IMR-90 (cell line): Measurements from ENCODE around the gene ZNF771. TPM values are rescaled to one million over a fixed set of nuclear protein-coding genes. Genes with fewer than 3 reads are reported as not detected.
A peak's percentile ranks its signal among the peaks of the same experiment; 100 is the strongest.

ENCODE experiments used
- ATAC-seq: fragments of 200-7000 bp; cut with Tn5 transposase; 2 replicates; pipeline ENCODE4 v1.9.1; 2020; ENCODE audit warnings: low read depth, mild to moderate bottlenecking, moderate library complexity
- BruUV-seq: library from RNA; stranded (reverse); fragments of 400-500 nt; replicated peaks from 2 replicates; lab custom pipeline; 2021; lab: Mats Ljungman, UMichigan
- CTCF ChIA-PET: fragments of 300-600 bp; formaldehyde crosslinking; extraction: SDS; loops from one replicate; lab custom pipeline; 2021; ENCODE audit warnings: antibody characterized with exemption; lab: Yijun Ruan, JAX
- POLR2A ChIA-PET: fragments of 300-600 bp; sonication (Branson Sonifier 250); formaldehyde crosslinking; loops from one replicate; lab custom pipeline; 2022; ENCODE audit warnings: antibody characterized with exemption; ENCODE audit not compliant: unreplicated experiment; lab: Charles Lee
- DNase-seq: peaks from one replicate; pipeline ENCODE4 v3.0.0; 2013
- H2AFZ ChIP-seq: replicated peaks from 2 replicates; pipeline ENCODE3; 2013; ENCODE audit warnings: low read length, mild to moderate bottlenecking; ENCODE audit not compliant: poor library complexity
- H2AK5ac ChIP-seq: 2 replicates; pipeline ENCODE4 v1.6.1; 2013; ENCODE audit warnings: low read depth, low read length, inconsistent platforms
- H2AK9ac ChIP-seq: replicated peaks from 2 replicates; pipeline ENCODE3; 2013; ENCODE audit warnings: mild to moderate bottlenecking, low read depth, low read length, moderate library complexity; ENCODE audit not compliant: poor library complexity
- H2BK120ac ChIP-seq: 2 replicates; pipeline ENCODE4 v1.6.1; 2013; ENCODE audit warnings: low read depth, low read length, inconsistent platforms
- H2BK15ac ChIP-seq: 3 replicates; pipeline ENCODE4 v1.6.1; 2013; ENCODE audit warnings: low read depth, low read length, inconsistent platforms
- H2BK20ac ChIP-seq: 2 replicates; pipeline ENCODE4 v1.6.1; 2013; ENCODE audit warnings: low read depth, mild to moderate bottlenecking, inconsistent platforms, low read length, moderate library complexity
- H2BK5ac ChIP-seq: 2 replicates; pipeline ENCODE4 v1.6.1; 2013; ENCODE audit warnings: mild to moderate bottlenecking, low read depth, low read length, inconsistent platforms; ENCODE audit not compliant: poor library complexity, severe bottlenecking
- H3K14ac ChIP-seq: replicated peaks from 2 replicates; pipeline ENCODE4 v1.6.1; 2013; ENCODE audit warnings: low read depth, low read length, inconsistent platforms
- H3K18ac ChIP-seq: 2 replicates; pipeline ENCODE4 v1.6.1; 2013; ENCODE audit warnings: low read depth, low read length, control low read depth
- H3K23ac ChIP-seq: 2 replicates; pipeline ENCODE4 v1.6.1; 2013; ENCODE audit warnings: low read depth, low read length, inconsistent platforms
- H3K27ac ChIP-seq: 2 replicates; pipeline ENCODE4 v1.5.1; 2013; ENCODE audit warnings: mild to moderate bottlenecking, control low read depth, low read length; ENCODE audit not compliant: insufficient read depth
- H3K27me3 ChIP-seq: 2 replicates; pipeline ENCODE4 v1.6.1; 2013; ENCODE audit warnings: low read length; ENCODE audit not compliant: control insufficient read depth, insufficient read depth
- H3K36me3 ChIP-seq: 2 replicates; pipeline ENCODE4 v1.6.1; 2013; ENCODE audit warnings: low read length, mixed read lengths; ENCODE audit not compliant: control insufficient read depth, insufficient read depth
- H3K4ac ChIP-seq: 2 replicates; pipeline ENCODE4 v1.6.1; 2013; ENCODE audit warnings: low read depth, low read length, inconsistent platforms
- H3K4me1 ChIP-seq: 2 replicates; pipeline ENCODE4 v1.6.1; 2013; ENCODE audit warnings: low read length, mixed read lengths; ENCODE audit not compliant: control insufficient read depth, insufficient read depth
- H3K4me2 ChIP-seq: 2 replicates; pipeline ENCODE4 v1.6.1; 2013; ENCODE audit warnings: low read depth, mild to moderate bottlenecking, control low read depth, low read length, moderate library complexity
- H3K4me3 ChIP-seq: 2 replicates; pipeline ENCODE4 v1.5.1; 2013; ENCODE audit warnings: low read depth, mild to moderate bottlenecking, control low read depth, low read length, moderate library complexity; ENCODE audit not compliant: insufficient read depth
- H3K56ac ChIP-seq: 2 replicates; pipeline ENCODE4 v1.6.1; 2013; ENCODE audit warnings: low read length, inconsistent platforms; ENCODE audit not compliant: insufficient read depth; ENCODE audit errors: extremely low read depth
- H3K79me1 ChIP-seq, 2 experiments: 2 replicates each; pipeline ENCODE4 v1.6.1; 2013; ENCODE audit warnings: low read length in 2 of 2, inconsistent platforms in 1 of 2, low read depth in 1 of 2
- H3K9ac ChIP-seq: 2 replicates; pipeline ENCODE4 v1.6.1; 2013; ENCODE audit warnings: low read depth, low read length, control low read depth
- H3K9me1 ChIP-seq: 2 replicates; pipeline ENCODE4 v1.6.1; 2013; ENCODE audit warnings: low read length, inconsistent platforms; ENCODE audit not compliant: insufficient read depth
- H3K9me3 ChIP-seq: 2 replicates; pipeline ENCODE4 v1.6.1; 2013; ENCODE audit warnings: low read length; ENCODE audit not compliant: control insufficient read depth, insufficient read depth
- H4K20me1 ChIP-seq: 2 replicates; pipeline ENCODE4 v1.6.1; 2013; ENCODE audit warnings: low read length, inconsistent platforms; ENCODE audit not compliant: insufficient read depth
- H4K5ac ChIP-seq: 2 replicates; pipeline ENCODE4 v1.6.1; 2013; ENCODE audit warnings: mild to moderate bottlenecking, low read depth, low read length, control low read depth
- H4K8ac ChIP-seq, 2 experiments: 2 replicates each; pipeline ENCODE4 v1.6.1; 2013; ENCODE audit warnings: low read depth in 2 of 2, low read length in 2 of 2, control low read depth in 1 of 2, inconsistent platforms in 1 of 2
- H4K91ac ChIP-seq: 2 replicates; pipeline ENCODE4 v1.6.1; 2013; ENCODE audit warnings: low read depth, low read length, inconsistent platforms; ENCODE audit not compliant: insufficient read depth
- BHLHE40 ChIP-seq: fragments of 150-350 bp; IDR thresholded peaks from 2 replicates; pipeline ENCODE4 v1.6.1; 2016; ENCODE audit warnings: mild to moderate bottlenecking, low read depth, low read length
- MAZ ChIP-seq: IDR thresholded peaks from 2 replicates; pipeline ENCODE4 v1.6.1; 2012; ENCODE audit warnings: low read depth, mild to moderate bottlenecking, low read length, improper control_type of control experiment, moderate library complexity, borderline replicate concordance
- MXI1 ChIP-seq: IDR thresholded peaks from 2 replicates; pipeline ENCODE4 v1.6.1; 2012; ENCODE audit warnings: low read depth, mild to moderate bottlenecking, low read length, moderate library complexity, borderline replicate concordance
- RCOR1 ChIP-seq: IDR thresholded peaks from 2 replicates; pipeline ENCODE4 v1.6.1; 2012; ENCODE audit warnings: mild to moderate bottlenecking, low read length, improper control_type of control experiment; ENCODE audit not compliant: insufficient replicate concordance
- WGBS, 2 experiments: methylation state at CpG; one replicate each; pipeline versions ENCODE4 v1.1.5 to v1.1.7; 2013; ENCODE audit warnings: missing lambda C conversion rate in 2 of 2; ENCODE audit not compliant: insufficient read length in 1 of 2; ENCODE audit errors: extremely low coverage in 2 of 2; 5-methylcytosine and 5-hydroxymethylcytosine counted together
- dilution Hi-C: fragments of 300-500 bp; cut with HindIII; formaldehyde crosslinking; loops from one replicate; pipeline ENCODE4 v1.14.3; 2018; ENCODE audit warnings: low sequenced_read_pairs; ENCODE audit not compliant: unreplicated experiment
- in situ Hi-C: fragments of 300-500 bp; cut with MboI; formaldehyde crosslinking; loops from 3 replicates; pipeline ENCODE4 v1.14.3; 2019; ENCODE audit warnings: low sequenced_read_pairs, inconsistent platforms, mixed read lengths
- intact Hi-C: fragments of 100-400 bp; cut with micrococcal nuclease; formaldehyde crosslinking; loops from 2 replicates; pipeline ENCODE4 v1.10.0; 2022
- polyA plus RNA-seq, 3 experiments: library from polyadenylated mRNA; depleted of rRNA; stranded (reverse); fragments of >200 nt; gene quantifications; 2 replicates each; pipeline ENCODE4 v1.2.3, GENCODE V29; 2012; ENCODE audit warnings: low replicate concordance in 1 of 3
- total RNA-seq: library from RNA; depleted of rRNA; stranded (reverse); fragments of >200 nt; gene quantifications from 2 replicates; pipeline ENCODE4 v1.2.3, GENCODE V29; 2012
- TF ChIP-seq, protein P1 (sequence below): fragments of 150-350 bp; IDR thresholded peaks from 2 replicates; pipeline ENCODE4 v1.6.1; 2017; ENCODE audit warnings: mild to moderate bottlenecking, antibody characterized with exemption, low read length, low read depth

ZNF771 gene
- total and polyA plus RNA-seq, 2 of the 4 experiments (the other 2 are of a cell fraction): 5.2 to 10.9 TPM

- CTCF ChIA-PET: interaction anchor here (0.7 to 0.8 kb wide), 3 partner anchors 8 to 211 kb away, joined by 3 to 4 read pairs (median 3); partner anchors contain the start of gene DCTPP1
- dilution Hi-C loops: no loop called here
- peak overlapping the region; percentile 77; the same call in 1 of the 2 replicates for H3K23ac ChIP-seq
- H3K4me2 ChIP-seq: peak overlapping the region; percentile 68
- H2BK20ac ChIP-seq: no peak overlapping the region
- H3K27me3 ChIP-seq: no peaks in the 10 kb centered on the region
- H4K5ac ChIP-seq: peak overlapping the region; percentile 40; the same call in 1 of the 2 replicates
- in situ Hi-C loops: loop anchor here (25.0 kb wide), 1 partner anchor 230 kb away; the partner anchor contains the start of genes BOLA2B, CORO1A, SLX1A and SULT1A3
- BruUV-seq: no TSS peak
- H2BK15ac ChIP-seq: no peak overlapping the region
- H3K4me1 ChIP-seq: no peaks in the 10 kb centered on the region
- H3K18ac ChIP-seq: no peak overlapping the region
- no peak overlapping the region for H4K91ac ChIP-seq
- peak overlapping the region in 1 of 2 experiments; percentile 80; a peak in 1 of 4 replicates for H4K8ac ChIP-seq
- peak; percentile 88 for DNase-seq
- H3K9ac ChIP-seq: peak overlapping the region; percentile 38; the same call in 1 of the 2 replicates
- H3K4ac ChIP-seq: peak overlapping the region; percentile 47; the same call in 1 of the 2 replicates
- TF ChIP-seq BHLHE40 (peak; percentile 96), MAZ (0 out of 2 replicates have a peak, but pooled peaks have one; percentile 19), RCOR1 (no peak), MXI1 (peak; percentile 50; the same call in 1 of the 2 replicates)
- TF ChIP-seq, protein P1, sequence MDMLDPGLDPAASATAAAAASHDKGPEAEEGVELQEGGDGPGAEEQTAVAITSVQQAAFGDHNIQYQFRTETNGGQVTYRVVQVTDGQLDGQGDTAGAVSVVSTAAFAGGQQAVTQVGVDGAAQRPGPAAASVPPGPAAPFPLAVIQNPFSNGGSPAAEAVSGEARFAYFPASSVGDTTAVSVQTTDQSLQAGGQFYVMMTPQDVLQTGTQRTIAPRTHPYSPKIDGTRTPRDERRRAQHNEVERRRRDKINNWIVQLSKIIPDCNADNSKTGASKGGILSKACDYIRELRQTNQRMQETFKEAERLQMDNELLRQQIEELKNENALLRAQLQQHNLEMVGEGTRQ: peak; percentile 46
- H4K20me1 ChIP-seq: peaks cover 9% of the 10 kb centered on the region
- intact Hi-C loops: no loop called here
- no peak overlapping the region for H2BK120ac ChIP-seq
- peak; percentile 91 for ATAC-seq
- 5% methylated on average over 101 of the region's 140 CpGs; no CpG with 5 or more reads in 1 of the 2 experiments for WGBS, 2 experiments
- POLR2A ChIA-PET: interaction anchor here (0.5 kb wide), 1 partner anchor 10 kb away, joined by 3 read pairs; the partner anchor contains the start of gene ZNF771
- H3K14ac ChIP-seq: no peak overlapping the region
- H3K9me1 ChIP-seq: peaks cover 6% of the 10 kb centered on the region; the same call in 1 of the 2 replicates
- no peak overlapping the region; the same call in 1 of the 2 replicates for H3K27ac ChIP-seq
- no peak overlapping the region for H2AK5ac ChIP-seq
- H3K79me1 ChIP-seq: peaks cover 0 to 26% of the 10 kb centered on the region in 2 experiments; a peak in 2 of 4 replicates
- no peak overlapping the region for H3K56ac ChIP-seq
- peak overlapping the region; percentile 82 for H2AK9ac ChIP-seq
- peaks cover 16% of the 10 kb centered on the region for H3K36me3 ChIP-seq
- peak overlapping the region; percentile 65 for H3K4me3 ChIP-seq
- H2BK5ac ChIP-seq: peak overlapping the region; percentile 6
- peak overlapping the region; percentile 95 for H2AFZ ChIP-seq
- no peaks in the 10 kb centered on the region for H3K9me3 ChIP-seq
Measured at GRCh38 chr16:30417529-30418349, 10.3 kb downstream of the ZNF771 start.
